ENCODE measurements around the gene RC3H1.

Gene RC3H1

DNA sequence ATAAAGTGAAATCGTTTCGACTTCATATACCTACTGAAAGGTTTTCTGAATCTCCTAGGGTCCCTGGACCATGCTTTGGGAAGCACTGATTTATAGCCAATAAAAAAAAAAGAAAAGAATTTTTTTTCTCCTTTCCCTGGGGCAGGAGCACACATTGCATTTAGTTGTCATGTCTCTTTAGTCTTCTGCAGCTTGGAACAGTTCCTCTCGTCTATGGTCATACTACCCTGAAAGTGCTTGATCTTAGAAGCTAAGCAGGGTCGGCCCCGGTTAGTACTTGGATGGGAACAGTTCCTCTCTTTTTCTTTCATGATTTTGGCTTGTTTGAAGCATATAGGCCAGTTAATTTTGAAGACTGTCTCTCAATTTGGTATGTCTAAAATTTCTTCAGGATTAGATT lies 101.3 kb downstream of the RC3H1 start:
- H3K36me3 ChIP-seq (replicated peaks; ENCODE audit: insufficient read depth, low read length) = no peaks in the 10 kb centered on the region
- H3K27ac ChIP-seq (ENCODE audit: low read length) = no peak overlapping the region
- no peaks in the 10 kb centered on the region for H3K79me2 ChIP-seq (ENCODE audit: low read length)
- no peaks in the 10 kb centered on the region for H3K4me1 ChIP-seq (ENCODE audit: low read length)
- H3K4me3 ChIP-seq (ENCODE audit: low read length) = no peak overlapping the region
- no peaks in the 10 kb centered on the region for H3K9me2 ChIP-seq (replicated peaks; ENCODE audit: insufficient read depth, low read length)
- no peaks in the 10 kb centered on the region for H3K27me3 ChIP-seq (replicated peaks; ENCODE audit: insufficient read depth, low read length)
- H3F3A ChIP-seq (ENCODE audit: insufficient read depth, low read length) = no peaks in the 10 kb centered on the region
- no peak overlapping the region for H3K4me2 ChIP-seq (ENCODE audit: low read depth, low read length)
- H2AFZ ChIP-seq (ENCODE audit: low read length) = no peak overlapping the region
- H3K9me3 ChIP-seq (replicated peaks; ENCODE audit: insufficient read depth, low read length) = no peaks in the 10 kb centered on the region
- TF ChIP-seq, protein P1, sequence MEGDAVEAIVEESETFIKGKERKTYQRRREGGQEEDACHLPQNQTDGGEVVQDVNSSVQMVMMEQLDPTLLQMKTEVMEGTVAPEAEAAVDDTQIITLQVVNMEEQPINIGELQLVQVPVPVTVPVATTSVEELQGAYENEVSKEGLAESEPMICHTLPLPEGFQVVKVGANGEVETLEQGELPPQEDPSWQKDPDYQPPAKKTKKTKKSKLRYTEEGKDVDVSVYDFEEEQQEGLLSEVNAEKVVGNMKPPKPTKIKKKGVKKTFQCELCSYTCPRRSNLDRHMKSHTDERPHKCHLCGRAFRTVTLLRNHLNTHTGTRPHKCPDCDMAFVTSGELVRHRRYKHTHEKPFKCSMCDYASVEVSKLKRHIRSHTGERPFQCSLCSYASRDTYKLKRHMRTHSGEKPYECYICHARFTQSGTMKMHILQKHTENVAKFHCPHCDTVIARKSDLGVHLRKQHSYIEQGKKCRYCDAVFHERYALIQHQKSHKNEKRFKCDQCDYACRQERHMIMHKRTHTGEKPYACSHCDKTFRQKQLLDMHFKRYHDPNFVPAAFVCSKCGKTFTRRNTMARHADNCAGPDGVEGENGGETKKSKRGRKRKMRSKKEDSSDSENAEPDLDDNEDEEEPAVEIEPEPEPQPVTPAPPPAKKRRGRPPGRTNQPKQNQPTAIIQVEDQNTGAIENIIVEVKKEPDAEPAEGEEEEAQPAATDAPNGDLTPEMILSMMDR (IDR thresholded peaks at IDR 0.05; ENCODE audit: low read length) = no peak
- H3K9ac ChIP-seq (ENCODE audit: low read length) = no peak overlapping the region
- H4K20me1 ChIP-seq (ENCODE audit: insufficient read depth, low read length) = no peaks in the 10 kb centered on the region
- DNase-seq = no peak

DNA sequence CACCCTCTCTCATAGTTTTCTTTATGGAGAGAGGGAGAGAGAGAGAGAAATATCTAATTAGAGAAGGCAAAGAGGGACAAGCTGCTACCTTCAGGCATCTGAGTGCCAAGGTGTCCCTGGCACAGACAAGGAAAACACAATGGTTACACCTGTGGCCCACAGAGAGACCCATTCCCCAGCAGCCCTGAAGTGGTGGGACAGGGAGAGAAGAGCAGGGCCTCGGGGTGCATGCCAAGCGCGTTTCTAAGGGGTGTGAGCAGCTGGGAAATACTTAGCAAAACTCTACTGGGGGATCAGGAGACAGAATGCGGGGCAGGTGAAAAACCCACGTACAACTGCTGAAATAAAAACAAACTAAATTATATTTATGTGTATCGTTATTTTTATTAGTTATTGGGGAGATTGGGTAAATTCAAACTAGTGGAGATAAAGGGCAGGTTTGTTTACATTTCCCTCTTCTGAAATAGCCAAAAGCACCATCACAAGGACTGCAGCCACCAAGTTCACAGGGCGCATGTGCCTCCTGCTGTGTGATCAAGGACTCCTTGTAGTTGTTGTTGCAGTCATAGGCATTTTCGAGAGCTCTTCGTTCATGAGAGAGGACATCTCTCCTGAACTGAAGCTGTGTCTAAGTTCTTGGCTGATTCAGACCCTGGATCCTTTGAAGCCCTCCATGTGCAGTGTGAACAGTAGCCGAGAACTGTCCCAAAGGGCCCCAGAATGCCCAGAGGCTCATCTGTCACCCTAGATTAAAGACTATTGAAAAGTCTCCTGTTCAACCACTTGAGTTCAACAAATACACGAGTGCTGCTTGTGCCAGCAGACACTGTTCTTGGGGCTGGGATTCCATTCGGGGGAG lies 104.3 kb downstream of the RC3H1 start:
- no peaks in the 10 kb centered on the region for H3K9me2 ChIP-seq (replicated peaks; ENCODE audit: insufficient read depth, low read length)
- DNase-seq = no peak
- H3K79me2 ChIP-seq (ENCODE audit: low read length) = no peaks in the 10 kb centered on the region
- no peaks in the 10 kb centered on the region for H3K27me3 ChIP-seq (replicated peaks; ENCODE audit: insufficient read depth, low read length)
- H4K20me1 ChIP-seq (ENCODE audit: insufficient read depth, low read length) = no peaks in the 10 kb centered on the region
- H3K9ac ChIP-seq (ENCODE audit: low read length) = no peak overlapping the region
- no peak overlapping the region for H3K4me2 ChIP-seq (ENCODE audit: low read depth, low read length)
- no peaks in the 10 kb centered on the region for H3K36me3 ChIP-seq (replicated peaks; ENCODE audit: insufficient read depth, low read length)
- no peaks in the 10 kb centered on the region for H3K4me1 ChIP-seq (ENCODE audit: low read length)
- H3K27ac ChIP-seq (ENCODE audit: low read length) = no peak overlapping the region
- no peak overlapping the region for H3K4me3 ChIP-seq (ENCODE audit: low read length)
- H3F3A ChIP-seq (ENCODE audit: insufficient read depth, low read length) = no peaks in the 10 kb centered on the region
- no peak overlapping the region for H2AFZ ChIP-seq (ENCODE audit: low read length)
- no peak for TF ChIP-seq EZH2phosphoT487 (IDR thresholded peaks at IDR 0.05; ENCODE audit: low read length)
- TF ChIP-seq, protein P1 (IDR thresholded peaks at IDR 0.05; ENCODE audit: low read length) = no peak
- TF ChIP-seq EZH2 (optimal IDR thresholded peaks at IDR 0.05; ENCODE audit: low read depth, low read length) = no peak
- no peaks in the 10 kb centered on the region for H3K9me3 ChIP-seq (replicated peaks; ENCODE audit: insufficient read depth, low read length)

DNA sequence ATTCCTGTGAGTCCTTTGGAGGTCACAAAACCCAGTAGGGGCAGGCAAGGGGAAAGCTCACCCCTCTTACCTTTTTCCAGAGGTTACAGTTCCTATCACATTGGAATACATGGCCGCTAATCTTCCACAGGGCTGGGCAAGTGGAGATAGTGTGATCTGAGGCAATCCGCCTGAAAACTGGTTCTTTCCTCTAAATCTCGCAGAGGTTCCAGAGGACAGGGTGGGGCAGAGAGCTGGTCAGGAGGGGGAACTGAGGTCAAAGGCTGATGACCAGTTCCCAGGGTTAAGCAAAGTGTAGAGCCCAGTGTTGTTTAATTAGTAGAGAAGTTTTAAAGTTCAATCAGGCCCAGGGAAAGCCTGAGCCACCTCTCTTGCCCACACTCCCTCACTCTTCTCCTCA lies 105.0 kb downstream of the RC3H1 start, which contains the start of gene SERPINC1:
SERPINC1 (minus strand) TSS at position 179 of the 400 bp plus-strand sequence; CDS start at position 111, 68 bp downstream.
- Histone ChIP-seq H3K4me1 (ENCODE audit: low read length) (no peaks in the 10 kb centered on the region), H3K9me2 (replicated peaks; ENCODE audit: insufficient read depth, low read length) (no peaks in the 10 kb centered on the region), H3K9me3 (replicated peaks; ENCODE audit: insufficient read depth, low read length) (no peaks in the 10 kb centered on the region), H3K4me3 (ENCODE audit: low read length) (no peak within 1 kb of the TSS), H3K27ac (ENCODE audit: low read length) (no peak within 1 kb of the TSS), H3K36me3 (replicated peaks; ENCODE audit: insufficient read depth, low read length) (no peaks in the 10 kb centered on the region), H4K20me1 (ENCODE audit: insufficient read depth, low read length) (no peaks in the 10 kb centered on the region), H3K79me2 (ENCODE audit: low read length) (no peaks in the 10 kb centered on the region), H3K9ac (ENCODE audit: low read length) (no peak within 1 kb of the TSS), H2AFZ (ENCODE audit: low read length) (no peak within 1 kb of the TSS), H3K4me2 (ENCODE audit: low read depth, low read length) (no peak within 1 kb of the TSS), H3F3A (ENCODE audit: insufficient read depth, low read length) (no peaks in the 10 kb centered on the region), H3K27me3 (replicated peaks; ENCODE audit: insufficient read depth, low read length) (no peaks in the 10 kb centered on the region)
- TF ChIP-seq, protein P1 (IDR thresholded peaks at IDR 0.05; ENCODE audit: low read length) = no peak
- no peak for TF ChIP-seq EZH2phosphoT487 (IDR thresholded peaks at IDR 0.05; ENCODE audit: low read length)
- TF ChIP-seq EZH2 (optimal IDR thresholded peaks at IDR 0.05; ENCODE audit: low read depth, low read length) = no peak
- DNase-seq = no peak

All from MM.1S (cell line).